Measurements from ENCODE around the gene CREB1.

The CREB1 gene

DNA sequence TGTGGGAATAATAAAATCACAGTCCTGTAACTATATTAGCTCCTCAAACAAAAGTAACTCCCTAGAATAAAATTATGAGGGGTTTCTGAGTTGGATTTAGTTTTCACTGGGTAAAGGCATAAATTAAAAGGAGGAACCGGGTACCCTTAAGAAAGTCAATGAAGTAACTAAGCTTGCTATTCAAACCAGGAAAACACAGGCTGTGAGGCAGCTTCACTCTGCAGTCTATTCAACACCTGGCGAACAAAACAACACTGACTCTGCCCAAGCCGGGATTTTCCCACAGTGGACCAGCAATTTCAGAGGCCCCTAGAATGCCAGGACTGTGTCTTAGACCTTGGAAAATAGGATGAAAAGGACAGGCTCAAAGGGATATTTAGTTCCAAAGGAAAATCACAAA, 24.6 kb upstream of the CREB1 start:
- TF ChIP-seq REST (IDR thresholded peaks at IDR 0.05; ENCODE audit: low read depth) (no peak), RAD21 (IDR thresholded peaks at IDR 0.05; ENCODE audit: low read depth) (no peak), NFIC (IDR thresholded peaks at IDR 0.05) (no peak), EP300 (IDR thresholded peaks at IDR 0.05; ENCODE audit: borderline replicate concordance) (no peak), TEAD4 (IDR thresholded peaks at IDR 0.05) (no peak), YY1 (IDR thresholded peaks at IDR 0.05; ENCODE audit: low read depth) (no peak), FOXM1 (IDR thresholded peaks at IDR 0.05; ENCODE audit: borderline replicate concordance, low read depth) (no peak), TAF1 (IDR thresholded peaks at IDR 0.05; ENCODE audit: low read depth) (no peak), TCF12 (IDR thresholded peaks at IDR 0.05; ENCODE audit: low read depth) (no peak), EGR1 (IDR thresholded peaks at IDR 0.05) (no peak), CEBPB (IDR thresholded peaks at IDR 0.05) (no peak), MAX (IDR thresholded peaks at IDR 0.05) (no peak), ZBTB7A (IDR thresholded peaks at IDR 0.05; ENCODE audit: low read depth) (no peak), CREB1 (IDR thresholded peaks at IDR 0.05; ENCODE audit: low read depth) (no peak)
- TF ChIP-seq, protein P1, sequence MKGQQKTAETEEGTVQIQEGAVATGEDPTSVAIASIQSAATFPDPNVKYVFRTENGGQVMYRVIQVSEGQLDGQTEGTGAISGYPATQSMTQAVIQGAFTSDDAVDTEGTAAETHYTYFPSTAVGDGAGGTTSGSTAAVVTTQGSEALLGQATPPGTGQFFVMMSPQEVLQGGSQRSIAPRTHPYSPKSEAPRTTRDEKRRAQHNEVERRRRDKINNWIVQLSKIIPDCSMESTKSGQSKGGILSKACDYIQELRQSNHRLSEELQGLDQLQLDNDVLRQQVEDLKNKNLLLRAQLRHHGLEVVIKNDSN (IDR thresholded peaks at IDR 0.05): no peak

DNA sequence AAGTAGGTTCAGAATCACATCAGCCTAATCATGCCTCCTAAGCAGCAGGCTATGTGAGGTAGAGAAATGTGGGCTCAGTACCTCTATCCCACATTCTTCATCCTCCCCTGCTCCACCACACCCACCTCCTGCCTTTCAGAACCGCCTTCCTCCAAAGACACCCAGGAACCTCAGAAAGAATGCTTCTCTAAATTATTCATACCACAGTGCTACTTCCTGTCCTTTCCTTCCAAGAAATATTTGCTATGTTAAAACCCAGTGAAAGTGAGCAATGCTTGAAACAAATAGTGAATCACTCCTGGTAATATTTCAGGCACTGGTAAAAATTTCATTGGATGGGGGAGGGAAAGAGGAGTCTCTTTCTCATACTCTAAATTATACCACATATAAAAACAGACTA, 24.0 kb upstream of the CREB1 start:
- TF ChIP-seq NFIC (IDR thresholded peaks at IDR 0.05) (no peak), REST (IDR thresholded peaks at IDR 0.05; ENCODE audit: low read depth) (no peak), YY1 (IDR thresholded peaks at IDR 0.05; ENCODE audit: low read depth) (no peak), CEBPB (IDR thresholded peaks at IDR 0.05) (no peak), CREB1 (IDR thresholded peaks at IDR 0.05; ENCODE audit: low read depth) (no peak), FOXM1 (IDR thresholded peaks at IDR 0.05; ENCODE audit: borderline replicate concordance, low read depth) (no peak), TEAD4 (IDR thresholded peaks at IDR 0.05) (no peak), TCF12 (IDR thresholded peaks at IDR 0.05; ENCODE audit: low read depth) (no peak), EGR1 (IDR thresholded peaks at IDR 0.05) (no peak), RAD21 (IDR thresholded peaks at IDR 0.05; ENCODE audit: low read depth) (no peak), EP300 (IDR thresholded peaks at IDR 0.05; ENCODE audit: borderline replicate concordance) (no peak), ZBTB7A (IDR thresholded peaks at IDR 0.05; ENCODE audit: low read depth) (no peak), TAF1 (IDR thresholded peaks at IDR 0.05; ENCODE audit: low read depth) (no peak)
- TF ChIP-seq, protein P1 (IDR thresholded peaks at IDR 0.05): no peak

DNA sequence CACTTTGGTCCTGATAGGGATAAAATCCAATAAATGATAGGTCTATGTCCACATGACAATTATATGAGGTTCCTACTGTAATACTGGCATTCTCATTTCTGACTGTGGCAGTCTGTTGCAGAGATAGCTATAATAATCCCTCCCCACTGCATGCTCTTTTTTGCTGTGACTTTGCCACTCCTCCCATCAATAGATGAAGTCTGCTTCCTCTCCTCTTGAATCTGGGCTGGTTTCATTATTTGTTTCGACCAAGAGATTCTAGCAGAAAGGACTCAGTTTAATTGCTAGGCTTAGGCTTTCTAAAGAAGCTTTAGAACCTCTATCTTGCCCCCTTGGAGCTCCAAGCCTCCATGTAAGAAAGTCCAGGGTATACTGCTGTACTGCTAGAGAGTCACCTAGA, 23.3 kb upstream of the CREB1 start:
- no peak for TF ChIP-seq NFIC (IDR thresholded peaks at IDR 0.05)
- no peak for TF ChIP-seq YY1 (IDR thresholded peaks at IDR 0.05; ENCODE audit: low read depth)

GRCh38 chr2:207510148-207510547, 19.6 kb upstream of the CREB1 start:
- TF ChIP-seq EGR1 (IDR thresholded peaks at IDR 0.05) (no peak), YY1 (IDR thresholded peaks at IDR 0.05; ENCODE audit: low read depth) (no peak), CREB1 (IDR thresholded peaks at IDR 0.05; ENCODE audit: low read depth) (no peak), TAF1 (IDR thresholded peaks at IDR 0.05; ENCODE audit: low read depth) (no peak), REST (IDR thresholded peaks at IDR 0.05; ENCODE audit: low read depth) (no peak), CEBPB (IDR thresholded peaks at IDR 0.05) (no peak), TCF12 (IDR thresholded peaks at IDR 0.05; ENCODE audit: low read depth) (no peak), ZBTB7A (IDR thresholded peaks at IDR 0.05; ENCODE audit: low read depth) (no peak), MAX (IDR thresholded peaks at IDR 0.05) (no peak), FOXM1 (IDR thresholded peaks at IDR 0.05; ENCODE audit: borderline replicate concordance, low read depth) (no peak)
- TF ChIP-seq, protein P1 (IDR thresholded peaks at IDR 0.05): no peak
